ENCODE measurements around the gene SKAP2.

SKAP2 gene

GRCh38 chr7:26794541-26794940, 69.8 kb downstream of the SKAP2 start:
- H3K4me3 ChIP-seq (ENCODE audit: low read depth, low read length), result no peak overlapping the region
- no peak for DNase-seq (ENCODE audit: low read depth)
- no peak for TF ChIP-seq CTCF (IDR thresholded peaks at IDR 0.05; ENCODE audit: insufficient read depth, low read depth, low read length, missing control alignments)

- DNase-seq (ENCODE audit: low read depth), result no peak
Observed at GRCh38 chr7:26792576-26792975, 71.8 kb downstream of the SKAP2 start.

GRCh38 chr7:26792006-26792405, 72.4 kb downstream of the SKAP2 start:
- no peak overlapping the region for H3K4me3 ChIP-seq (ENCODE audit: low read depth, low read length)
- DNase-seq (ENCODE audit: low read depth), result no peak
- TF ChIP-seq CTCF (IDR thresholded peaks at IDR 0.05; ENCODE audit: insufficient read depth, low read depth, low read length, missing control alignments), result no peak

More at GRCh38 chr7:26792576-26792975, 71.8 kb downstream of the SKAP2 start:
- no peak for TF ChIP-seq CTCF (IDR thresholded peaks at IDR 0.05; ENCODE audit: insufficient read depth, low read depth, low read length, missing control alignments)
- no peak overlapping the region for H3K4me3 ChIP-seq (ENCODE audit: low read depth, low read length)

- no peak for TF ChIP-seq CTCF (IDR thresholded peaks at IDR 0.05; ENCODE audit: insufficient read depth, low read depth, low read length, missing control alignments)
Observed at GRCh38 chr7:26789481-26790184, 74.8 kb downstream of the SKAP2 start.

DNA sequence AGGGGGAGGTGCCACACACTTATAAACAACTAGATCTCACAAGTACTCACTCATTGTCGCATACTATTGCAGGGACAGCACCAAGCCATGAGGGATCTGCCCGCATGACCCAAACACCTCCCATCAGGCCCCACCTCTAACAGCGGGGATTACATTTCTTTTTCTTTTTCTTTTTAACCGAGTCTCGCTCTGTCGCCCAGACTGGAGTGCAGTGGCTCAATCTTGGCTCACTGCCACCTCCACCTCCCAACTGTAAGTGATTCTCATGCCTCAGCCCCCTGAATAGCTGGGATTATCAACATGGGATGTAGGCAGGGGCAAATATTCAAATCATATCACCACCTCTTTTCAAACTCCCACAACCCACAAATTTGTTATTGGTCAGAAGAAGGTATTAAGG, 76.7 kb downstream of the SKAP2 start:
- H3K4me3 ChIP-seq (ENCODE audit: low read depth, low read length), result no peak overlapping the region
- DNase-seq (ENCODE audit: low read depth), result no peak
- no peak for TF ChIP-seq CTCF (IDR thresholded peaks at IDR 0.05; ENCODE audit: insufficient read depth, low read depth, low read length, missing control alignments)

More at GRCh38 chr7:26789481-26790184, 74.8 kb downstream of the SKAP2 start:
- no peak overlapping the region for H3K4me3 ChIP-seq (ENCODE audit: low read depth, low read length)
- DNase-seq (ENCODE audit: low read depth), result no peak

GRCh38 chr7:26784118-26784517, 80.3 kb downstream of the SKAP2 start:
- no peak overlapping the region for H3K4me3 ChIP-seq (ENCODE audit: low read depth, low read length)
- no peak for TF ChIP-seq CTCF (IDR thresholded peaks at IDR 0.05; ENCODE audit: insufficient read depth, low read depth, low read length, missing control alignments)
- DNase-seq (ENCODE audit: low read depth), result no peak

DNA sequence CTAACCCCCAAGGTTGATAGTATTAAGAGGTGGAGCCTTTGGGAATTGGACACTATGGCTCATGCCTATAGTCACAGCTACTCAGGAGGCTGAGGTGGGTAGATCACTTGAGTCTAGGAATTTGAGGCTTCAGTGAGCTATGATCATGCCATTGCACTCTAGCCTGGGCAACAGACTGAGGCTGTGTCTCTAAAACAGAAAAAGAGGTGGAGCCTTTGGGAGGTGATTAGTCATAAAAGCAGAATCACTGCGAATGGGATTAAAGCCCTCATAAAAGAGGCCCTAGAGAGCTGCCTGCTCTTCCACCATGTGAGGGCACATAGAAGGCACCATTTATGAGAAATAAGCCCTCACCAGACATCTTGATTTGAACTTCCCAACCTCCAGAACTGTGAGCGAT, 81.9 kb downstream of the SKAP2 start:
- DNase-seq (ENCODE audit: low read depth), result no peak
- no peak for TF ChIP-seq CTCF (IDR thresholded peaks at IDR 0.05; ENCODE audit: insufficient read depth, low read depth, low read length, missing control alignments)
- H3K4me3 ChIP-seq (ENCODE audit: low read depth, low read length), result no peak overlapping the region
